SK-N-SH treated with all-trans-retinoic acid at 6 μM for 48 hours (cell line): ENCODE data around the gene SPOCK1.
A peak's percentile ranks its signal among the peaks of the same experiment; 100 is the strongest.

Source experiments
- ATAC-seq: fragments of 200-7000 bp; cut with Tn5 transposase; 3 replicates; pipeline ENCODE4 v1.9.1; 2020; ENCODE audit warnings: mild to moderate bottlenecking, moderate library complexity
- BACH2 ChIP-seq: fragments of 250-450 bp; sonication (Bioruptor Pico); IDR thresholded peaks from 2 replicates; pipeline ENCODE4 v1.9.0; 2021; ENCODE audit warnings: mild to moderate bottlenecking, borderline replicate concordance
- CREB5 ChIP-seq: fragments of 250-450 bp; sonication (Bioruptor Pico); IDR thresholded peaks from 2 replicates; pipeline ENCODE4 v1.5.1; 2020; ENCODE audit warnings: low read depth, mild to moderate bottlenecking, moderate library complexity
- CSDC2 ChIP-seq: fragments of 250-450 bp; sonication (Bioruptor Pico); IDR thresholded peaks from 2 replicates; pipeline ENCODE4 v1.5.0; 2020; ENCODE audit warnings: mild to moderate bottlenecking, moderate library complexity
- CSRNP3 ChIP-seq: fragments of 250-450 bp; sonication (Bioruptor Pico); IDR thresholded peaks from 2 replicates; pipeline ENCODE4 v1.5.1; 2021; ENCODE audit warnings: mild to moderate bottlenecking, moderate library complexity
- ESRRG ChIP-seq: fragments of 250-450 bp; sonication (Bioruptor Pico); IDR thresholded peaks from 2 replicates; pipeline ENCODE4 v1.6.1; 2021; ENCODE audit warnings: mild to moderate bottlenecking
- GLIS3 ChIP-seq: fragments of 250-450 bp; sonication (Bioruptor Pico); IDR thresholded peaks from 2 replicates; pipeline ENCODE4 v1.5.0; 2020; ENCODE audit warnings: mild to moderate bottlenecking, moderate library complexity
- ISL1 ChIP-seq: fragments of 250-450 bp; sonication (Bioruptor Pico); IDR thresholded peaks from 2 replicates; pipeline ENCODE4 v2.1.2; 2022; ENCODE audit warnings: mild to moderate bottlenecking, moderate library complexity
- OSR1 ChIP-seq: fragments of 250-450 bp; sonication (Bioruptor Pico); IDR thresholded peaks from 2 replicates; pipeline ENCODE4 v1.8.0; 2022; ENCODE audit warnings: moderate library complexity, mild to moderate bottlenecking, inconsistent platforms
- POU6F1 ChIP-seq: fragments of 250-450 bp; sonication (Bioruptor Pico); IDR thresholded peaks from 2 replicates; pipeline ENCODE4 v1.8.0; 2021; ENCODE audit warnings: low read depth, mild to moderate bottlenecking, moderate library complexity, borderline replicate concordance
- PPARA ChIP-seq: fragments of 250-450 bp; sonication (Bioruptor Pico); IDR thresholded peaks from 2 replicates; pipeline ENCODE4 v1.5.0; 2020; ENCODE audit warnings: mild to moderate bottlenecking, borderline replicate concordance
- RARB ChIP-seq: fragments of 250-450 bp; sonication (Bioruptor Pico); IDR thresholded peaks from 2 replicates; pipeline ENCODE4 v1.8.0; 2021; ENCODE audit warnings: mild to moderate bottlenecking, moderate library complexity
- SNAI2 ChIP-seq: fragments of 250-450 bp; sonication (Bioruptor Pico); IDR thresholded peaks from 2 replicates; pipeline ENCODE4 v1.5.0; 2020; ENCODE audit warnings: mild to moderate bottlenecking, moderate library complexity
- TCF4 ChIP-seq: fragments of 250-450 bp; sonication (Bioruptor Pico); IDR thresholded peaks from 2 replicates; pipeline ENCODE4 v1.8.0; 2021; ENCODE audit warnings: mild to moderate bottlenecking, moderate library complexity, borderline replicate concordance
- TSHZ2 ChIP-seq: fragments of 250-450 bp; sonication (Bioruptor Pico); IDR thresholded peaks from 2 replicates; pipeline ENCODE4 v1.5.0; 2020; ENCODE audit warnings: mild to moderate bottlenecking, moderate library complexity
- ZC3H10 ChIP-seq: fragments of 250-450 bp; sonication (Bioruptor Pico); IDR thresholded peaks from 2 replicates; pipeline ENCODE4 v1.5.1; 2021; ENCODE audit warnings: mild to moderate bottlenecking, moderate library complexity
- ZFP3 ChIP-seq: fragments of 250-450 bp; sonication (Bioruptor Pico); IDR thresholded peaks from 2 replicates; pipeline ENCODE4 v1.5.0; 2020; ENCODE audit warnings: mild to moderate bottlenecking, moderate library complexity
- ZFP30 ChIP-seq: fragments of 450-650 bp; formaldehyde crosslinking; IDR thresholded peaks from 2 replicates; pipeline ENCODE4 v1.5.0; 2022; ENCODE audit warnings: mild to moderate bottlenecking, moderate library complexity
- ZNF70 ChIP-seq: fragments of 450-650 bp; formaldehyde crosslinking; IDR thresholded peaks from 2 replicates; pipeline ENCODE4 v1.5.0; 2020; ENCODE audit warnings: mild to moderate bottlenecking, moderate library complexity
- ZNF8 ChIP-seq: fragments of 450-650 bp; formaldehyde crosslinking; IDR thresholded peaks from 2 replicates; pipeline ENCODE4 v1.5.0; 2020; ENCODE audit warnings: mild to moderate bottlenecking, moderate library complexity
- TF ChIP-seq, protein P1 (sequence below): fragments of 250-450 bp; sonication (Bioruptor Pico); IDR thresholded peaks from 2 replicates; pipeline ENCODE4 v1.8.0; 2020; ENCODE audit warnings: mild to moderate bottlenecking, moderate library complexity, borderline replicate concordance

The SPOCK1 gene

GRCh38 chr5:137486707-137487106 is 12.4 kb downstream of the SPOCK1 start:
- no peak for TF ChIP-seq RARB (CRISPR knock-in tag)
- peak; percentile 66 for ATAC-seq

- TF ChIP-seq ZNF8 (no peak), ZFP30 (CRISPR knock-in tag) (no peak), ZFP3 (CRISPR knock-in tag) (no peak), RARB (CRISPR knock-in tag) (no peak), BACH2 (no peak), ESRRG (CRISPR knock-in tag) (no peak), ZC3H10 (CRISPR knock-in tag) (no peak), GLIS3 (no peak), CREB5 (no peak), ISL1 (CRISPR knock-in tag) (no peak), TCF4 (no peak)
- TF ChIP-seq, protein P1, sequence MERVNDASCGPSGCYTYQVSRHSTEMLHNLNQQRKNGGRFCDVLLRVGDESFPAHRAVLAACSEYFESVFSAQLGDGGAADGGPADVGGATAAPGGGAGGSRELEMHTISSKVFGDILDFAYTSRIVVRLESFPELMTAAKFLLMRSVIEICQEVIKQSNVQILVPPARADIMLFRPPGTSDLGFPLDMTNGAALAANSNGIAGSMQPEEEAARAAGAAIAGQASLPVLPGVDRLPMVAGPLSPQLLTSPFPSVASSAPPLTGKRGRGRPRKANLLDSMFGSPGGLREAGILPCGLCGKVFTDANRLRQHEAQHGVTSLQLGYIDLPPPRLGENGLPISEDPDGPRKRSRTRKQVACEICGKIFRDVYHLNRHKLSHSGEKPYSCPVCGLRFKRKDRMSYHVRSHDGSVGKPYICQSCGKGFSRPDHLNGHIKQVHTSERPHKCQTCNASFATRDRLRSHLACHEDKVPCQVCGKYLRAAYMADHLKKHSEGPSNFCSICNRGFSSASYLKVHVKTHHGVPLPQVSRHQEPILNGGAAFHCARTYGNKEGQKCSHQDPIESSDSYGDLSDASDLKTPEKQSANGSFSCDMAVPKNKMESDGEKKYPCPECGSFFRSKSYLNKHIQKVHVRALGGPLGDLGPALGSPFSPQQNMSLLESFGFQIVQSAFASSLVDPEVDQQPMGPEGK (CRISPR knock-in tag) = no peak
- ATAC-seq = no peak
Observed at GRCh38 chr5:137481596-137481995, 17.5 kb downstream of the SPOCK1 start.

DNA sequence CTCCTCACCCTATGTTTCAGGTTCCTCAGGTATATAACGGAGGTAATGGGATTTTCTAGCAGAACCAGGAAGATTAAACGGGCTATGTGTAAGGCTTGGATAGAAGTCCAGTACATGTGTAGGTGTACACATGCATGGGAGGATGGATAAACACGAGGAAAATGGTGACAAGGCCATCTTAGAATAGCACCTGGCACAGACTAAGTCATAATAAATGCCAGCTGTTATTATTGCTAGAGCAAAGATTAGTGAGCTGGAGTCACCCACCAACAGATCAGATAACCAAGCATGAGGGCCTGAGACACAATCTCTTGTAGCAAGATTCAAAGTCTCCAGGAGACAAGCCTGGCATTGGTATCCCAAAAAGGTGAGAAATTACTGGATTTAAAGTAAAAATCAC is 21.1 kb downstream of the SPOCK1 start:
- TF ChIP-seq TCF4 = no peak
- TF ChIP-seq RARB (CRISPR knock-in tag) = no peak
- no peak for TF ChIP-seq ISL1 (CRISPR knock-in tag)
- TF ChIP-seq CSRNP3 (CRISPR knock-in tag) = no peak
- no peak for TF ChIP-seq ZNF70 (CRISPR knock-in tag)
- no peak for TF ChIP-seq TSHZ2 (CRISPR knock-in tag)
- TF ChIP-seq ZFP3 (CRISPR knock-in tag) = no peak
- TF ChIP-seq GLIS3 = no peak
- TF ChIP-seq PPARA (CRISPR knock-in tag) = no peak
- no peak for TF ChIP-seq OSR1 (CRISPR knock-in tag)
- TF ChIP-seq CREB5 = no peak
- TF ChIP-seq POU6F1 (CRISPR knock-in tag) = no peak
- no peak for TF ChIP-seq ZNF8
- no peak for TF ChIP-seq ESRRG (CRISPR knock-in tag)
- no peak for TF ChIP-seq ZFP30 (CRISPR knock-in tag)
- ATAC-seq = no peak

DNA sequence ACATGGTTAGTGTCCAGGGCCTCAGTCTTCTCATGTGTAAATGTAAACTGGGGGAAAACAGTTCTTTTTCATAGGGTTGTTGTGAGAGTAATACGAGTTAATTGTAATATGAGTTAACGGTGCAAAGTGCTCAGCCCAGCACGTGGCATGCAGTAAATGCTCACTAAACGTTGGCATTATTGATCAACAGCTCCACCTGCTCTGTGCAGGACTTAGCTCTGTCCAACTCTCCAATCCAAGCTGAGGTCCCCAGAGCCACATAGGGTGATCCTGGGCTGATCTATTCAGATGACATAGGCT is 28.3 kb downstream of the SPOCK1 start:
- peak; percentile 41; the same call in 1 of the 3 replicates for ATAC-seq
- no peak for TF ChIP-seq CSDC2 (CRISPR knock-in tag)
- TF ChIP-seq SNAI2 (CRISPR knock-in tag) = no peak
